Upper lobe of left lung (tissue), 6 donors: ENCODE results near the gene GABRD. TPM values are rescaled to one million over a fixed set of nuclear protein-coding genes. Genes with fewer than 3 reads are reported as not detected.
"Not testable (repeated sequence)": the region's sequence is repeated elsewhere in the genome, so short reads cannot be mapped to it uniquely, and the experiment has no call there.

Experiments
- ATAC-seq, 2 donors: fragments of 200-7000 bp; cut with Tn5 transposase; one replicate each; pipeline ENCODE4 v1.9.1; 2022; ENCODE audit warnings: mild to moderate bottlenecking in 2 of 2, moderate library complexity in 2 of 2; ENCODE audit not compliant: low FRiP score in 2 of 2
- DNase-seq, 2 donors: peaks; one replicate each; pipeline ENCODE4 v3.0.0-alpha.2; 2019 to 2020
- H3K27ac ChIP-seq, 4 donors: fragments of 200-600 bp; sonication (generic); one replicate each; pipeline ENCODE4 v1.5.1; 2016 to 2019
- H3K27me3 ChIP-seq, 4 donors: fragments of 200-600 bp; sonication (generic); one replicate each; pipeline ENCODE4 v1.5.1; 2017 to 2019
- H3K36me3 ChIP-seq, 4 donors: fragments of 200-600 bp; sonication (generic); one replicate each; pipeline ENCODE4 v1.5.1; 2016 to 2019
- H3K4me1 ChIP-seq, 4 donors: fragments of 200-600 bp; sonication (generic); one replicate each; pipeline ENCODE4 v1.5.1; 2018 to 2019
- H3K4me3 ChIP-seq, 4 donors: fragments of 200-600 bp; sonication (generic); one replicate each; pipeline ENCODE4 v1.5.1; 2017 to 2019; ENCODE audit warnings: mild to moderate bottlenecking in 2 of 4, moderate library complexity in 1 of 4
- H3K9me3 ChIP-seq, 4 donors: fragments of 200-600 bp; sonication (generic); one replicate each; pipeline ENCODE4 v1.5.1; 2018 to 2019
- EP300 ChIP-seq, 4 donors: sonication (generic); formaldehyde crosslinking; IDR thresholded peaks; one replicate each; pipeline ENCODE4 v1.5.1; 2017; ENCODE audit warnings: antibody characterized with exemption in 4 of 4, control low read depth in 2 of 4
- POLR2A ChIP-seq, 4 donors: fragments of 450-650 bp; IDR thresholded peaks; one replicate each; pipeline ENCODE4 v1.5.1; 2016 to 2017; ENCODE audit warnings: antibody characterized with exemption in 4 of 4, mild to moderate bottlenecking in 2 of 4
- POLR2AphosphoS5 ChIP-seq, 2 donors: sonication (generic); formaldehyde crosslinking; IDR thresholded peaks; one replicate each; pipeline ENCODE4 v1.5.1; 2017; ENCODE audit warnings: antibody characterized with exemption in 2 of 2
- WGBS, 2 donors: methylation state at CpG; one replicate each; pipeline ENCODE4 v1.1.5; 2017 to 2018; 5-methylcytosine and 5-hydroxymethylcytosine counted together
- total RNA-seq, 6 donors: library from RNA; depleted of rRNA in 4 of 6; stranded (reverse); fragments of >200 nt in 4 of 6; gene quantifications; one replicate each; pipeline versions ENCODE4 v1.1.0 to v1.2.1, GENCODE V29; 2016 to 2021
- TF ChIP-seq, protein P1 (sequence below), 6 experiments: fragments of 450-650 bp in 4 of 6; fragments of 200-600 bp in 2 of 6; sonication (generic) in 2 of 6; IDR thresholded peaks; one replicate each; pipeline ENCODE4 v1.5.1; 2016 to 2019; ENCODE audit warnings: antibody characterized with exemption in 6 of 6
- donor health status: DM: no; HTN: no; CAD: no; lungs with moderate emphysema.
- donor health status: DM: no; HTN: yes; CAD: no; lungs with severe emphysema.

GABRD gene
- total RNA-seq, 6 donors from 2014 or later, result 0.26 to 8.2 (median 1.2) TPM; not detected in 3

DNA sequence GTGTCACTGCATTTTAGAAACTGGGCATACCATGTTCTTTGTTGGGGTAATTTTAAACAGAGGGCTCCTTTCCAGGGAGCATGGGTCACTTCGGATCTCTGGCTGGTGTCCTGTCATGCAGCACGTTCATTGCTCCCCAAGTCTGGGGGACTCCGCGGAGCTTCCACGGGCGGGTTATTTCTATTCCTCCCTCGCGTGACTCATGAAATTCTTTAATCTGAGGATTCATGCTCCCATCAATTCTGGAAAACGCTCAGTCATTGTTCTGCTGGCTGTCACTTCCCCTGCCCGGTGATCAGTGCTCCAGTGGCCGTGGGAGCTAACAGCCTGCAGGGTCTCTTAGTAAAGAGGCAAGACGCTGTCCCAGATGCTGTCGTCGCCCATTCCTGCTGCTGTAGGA, 43.6 kb upstream of the GABRD start:
- Histone ChIP-seq H3K27me3 (no peaks in the 10 kb centered on the region), H3K27ac (no peak overlapping the region)
- WGBS, 2 donors, result 66 to 80% methylated on average over 14 of the region's 14 CpGs

DNA sequence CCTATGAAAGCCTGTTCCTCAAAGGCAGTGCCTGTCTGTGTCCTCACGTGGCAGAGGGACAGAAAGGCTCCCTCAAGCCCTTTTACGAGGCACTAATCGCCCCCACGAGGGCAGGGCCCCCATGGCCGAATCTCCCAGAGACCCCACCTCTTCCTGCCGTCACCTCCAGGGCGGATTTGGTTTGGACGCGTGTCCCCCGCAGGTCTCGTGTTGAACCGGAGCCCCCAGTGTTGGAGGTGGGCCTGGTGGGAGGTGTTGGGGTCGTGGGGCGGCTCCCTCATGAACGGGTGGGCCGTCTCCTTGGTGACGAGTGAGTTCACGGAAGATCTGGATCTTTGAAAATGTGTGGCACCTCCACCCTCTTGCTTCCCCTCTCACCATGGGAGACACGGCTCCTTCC, 43.1 kb upstream of the GABRD start:
- DNase-seq (peak in 1 of 2 donors; percentile 51), ATAC-seq (no peak)
- TF ChIP-seq POLR2AphosphoS5 (IDR thresholded peaks at IDR 0.05), result no peak
- TF ChIP-seq POLR2A (IDR thresholded peaks at IDR 0.05), result no peak
- TF ChIP-seq, protein P1, sequence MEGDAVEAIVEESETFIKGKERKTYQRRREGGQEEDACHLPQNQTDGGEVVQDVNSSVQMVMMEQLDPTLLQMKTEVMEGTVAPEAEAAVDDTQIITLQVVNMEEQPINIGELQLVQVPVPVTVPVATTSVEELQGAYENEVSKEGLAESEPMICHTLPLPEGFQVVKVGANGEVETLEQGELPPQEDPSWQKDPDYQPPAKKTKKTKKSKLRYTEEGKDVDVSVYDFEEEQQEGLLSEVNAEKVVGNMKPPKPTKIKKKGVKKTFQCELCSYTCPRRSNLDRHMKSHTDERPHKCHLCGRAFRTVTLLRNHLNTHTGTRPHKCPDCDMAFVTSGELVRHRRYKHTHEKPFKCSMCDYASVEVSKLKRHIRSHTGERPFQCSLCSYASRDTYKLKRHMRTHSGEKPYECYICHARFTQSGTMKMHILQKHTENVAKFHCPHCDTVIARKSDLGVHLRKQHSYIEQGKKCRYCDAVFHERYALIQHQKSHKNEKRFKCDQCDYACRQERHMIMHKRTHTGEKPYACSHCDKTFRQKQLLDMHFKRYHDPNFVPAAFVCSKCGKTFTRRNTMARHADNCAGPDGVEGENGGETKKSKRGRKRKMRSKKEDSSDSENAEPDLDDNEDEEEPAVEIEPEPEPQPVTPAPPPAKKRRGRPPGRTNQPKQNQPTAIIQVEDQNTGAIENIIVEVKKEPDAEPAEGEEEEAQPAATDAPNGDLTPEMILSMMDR (IDR thresholded peaks at IDR 0.05), result no peak
- TF ChIP-seq EP300 (IDR thresholded peaks at IDR 0.05), result no peak
- Histone ChIP-seq H3K4me3 (no peak overlapping the region), H3K4me1 (no peaks in the 10 kb centered on the region), H3K36me3 (no peaks in the 10 kb centered on the region), H3K27ac (no peak overlapping the region), H3K27me3 (no peaks in the 10 kb centered on the region), H3K9me3 (no peaks in the 10 kb centered on the region)
- WGBS, 2 donors, result 83 to 85% methylated on average over 9 to 19 of the region's 19 CpGs

More for the DNA sequence above, 43.6 kb upstream of the GABRD start:
- no peaks in the 10 kb centered on the region for H3K4me1 ChIP-seq
- ATAC-seq, result no peak
- no peaks in the 10 kb centered on the region for H3K36me3 ChIP-seq
- TF ChIP-seq, protein P1 (IDR thresholded peaks at IDR 0.05), result no peak
- TF ChIP-seq EP300 (IDR thresholded peaks at IDR 0.05), result no peak
- TF ChIP-seq POLR2AphosphoS5 (IDR thresholded peaks at IDR 0.05), result no peak
- no peak for TF ChIP-seq POLR2A (IDR thresholded peaks at IDR 0.05)
- DNase-seq, result no peak
- no peaks in the 10 kb centered on the region for H3K9me3 ChIP-seq
- H3K4me3 ChIP-seq, result no peak overlapping the region

DNA sequence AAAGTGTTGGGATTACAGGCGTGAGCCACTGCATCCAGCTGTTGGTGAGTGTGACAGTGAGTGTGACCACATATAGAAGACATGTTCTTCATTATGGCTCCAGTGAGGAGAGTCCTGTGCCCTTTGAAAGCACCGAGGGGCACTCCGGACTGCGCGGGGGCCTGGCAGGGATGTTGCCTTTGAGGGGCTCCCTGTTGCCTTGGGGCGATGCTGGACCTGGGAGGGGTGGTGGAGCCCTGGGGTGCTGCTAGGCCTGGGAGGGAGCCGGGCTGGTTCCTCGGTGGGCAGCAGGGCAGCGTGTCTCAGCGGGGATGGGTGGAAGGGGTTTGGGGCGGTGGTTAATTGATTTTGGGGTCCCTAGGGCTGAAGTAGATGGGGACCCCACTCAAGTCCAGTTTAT, 41.0 kb upstream of the GABRD start:
- no peak for TF ChIP-seq EP300 (IDR thresholded peaks at IDR 0.05)
- TF ChIP-seq POLR2AphosphoS5 (IDR thresholded peaks at IDR 0.05), result no peak
- TF ChIP-seq, protein P1 (IDR thresholded peaks at IDR 0.05), result no peak
- TF ChIP-seq POLR2A (IDR thresholded peaks at IDR 0.05), result no peak
- Histone ChIP-seq H3K4me3 (no peak overlapping the region), H3K36me3 (no peaks in the 10 kb centered on the region), H3K27ac (no peak overlapping the region), H3K4me1 (no peaks in the 10 kb centered on the region), H3K27me3 (no peaks in the 10 kb centered on the region), H3K9me3 (no peaks in the 10 kb centered on the region)
- 62 to 89% methylated on average over 11 of the region's 11 CpGs for WGBS, 2 donors
- no peak for ATAC-seq
- DNase-seq, result peak in 1 of 2 donors; percentile 56

DNA sequence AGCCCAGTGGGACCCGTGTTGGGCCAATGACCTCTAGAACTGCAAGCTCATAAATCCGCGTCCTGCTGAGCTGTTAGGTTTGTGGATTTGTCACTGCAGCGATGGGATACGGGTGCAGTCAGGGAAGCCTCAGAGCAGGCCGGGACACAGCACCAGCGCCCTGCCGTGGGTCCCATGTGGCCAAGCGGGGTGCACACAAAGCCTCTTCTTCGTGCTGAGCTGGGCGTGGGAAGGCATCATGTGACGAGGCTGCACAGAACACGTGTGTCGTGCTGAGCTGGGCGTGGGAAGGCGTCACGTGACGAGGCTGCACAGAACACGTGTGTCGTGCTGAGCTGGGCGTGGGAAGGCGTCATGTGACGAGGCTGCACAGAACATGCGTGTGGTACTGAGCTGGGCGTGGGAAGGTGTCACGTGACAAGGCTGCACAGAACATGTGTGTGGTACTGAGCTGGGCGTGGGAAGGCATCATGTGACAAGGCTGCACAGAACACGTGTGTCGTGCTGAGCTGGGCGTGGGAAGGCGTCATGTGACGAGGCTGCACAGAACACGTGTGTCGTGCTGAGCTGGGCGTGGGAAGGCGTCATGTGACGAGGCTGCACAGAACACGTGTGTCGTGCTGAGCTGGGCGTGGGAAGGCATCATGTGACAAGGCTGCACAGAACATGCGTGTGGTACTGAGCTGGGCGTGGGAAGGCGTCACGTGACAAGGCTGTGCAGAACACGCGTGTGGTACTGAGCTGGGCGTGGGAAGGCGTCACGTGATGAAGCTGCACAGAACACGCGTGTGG, 40.3 kb upstream of the GABRD start:
- ATAC-seq, H3K4me1 ChIP-seq, H3K9me3 ChIP-seq, H3K27me3 ChIP-seq, H3K27ac ChIP-seq, H3K36me3 ChIP-seq, H3K4me3 ChIP-seq: not testable (repeated sequence)
- 90 to 94% methylated on average over 38 to 51 of the region's 51 CpGs for WGBS, 2 donors
- peak in 1 of 2 donors; percentile 50 for DNase-seq

DNA sequence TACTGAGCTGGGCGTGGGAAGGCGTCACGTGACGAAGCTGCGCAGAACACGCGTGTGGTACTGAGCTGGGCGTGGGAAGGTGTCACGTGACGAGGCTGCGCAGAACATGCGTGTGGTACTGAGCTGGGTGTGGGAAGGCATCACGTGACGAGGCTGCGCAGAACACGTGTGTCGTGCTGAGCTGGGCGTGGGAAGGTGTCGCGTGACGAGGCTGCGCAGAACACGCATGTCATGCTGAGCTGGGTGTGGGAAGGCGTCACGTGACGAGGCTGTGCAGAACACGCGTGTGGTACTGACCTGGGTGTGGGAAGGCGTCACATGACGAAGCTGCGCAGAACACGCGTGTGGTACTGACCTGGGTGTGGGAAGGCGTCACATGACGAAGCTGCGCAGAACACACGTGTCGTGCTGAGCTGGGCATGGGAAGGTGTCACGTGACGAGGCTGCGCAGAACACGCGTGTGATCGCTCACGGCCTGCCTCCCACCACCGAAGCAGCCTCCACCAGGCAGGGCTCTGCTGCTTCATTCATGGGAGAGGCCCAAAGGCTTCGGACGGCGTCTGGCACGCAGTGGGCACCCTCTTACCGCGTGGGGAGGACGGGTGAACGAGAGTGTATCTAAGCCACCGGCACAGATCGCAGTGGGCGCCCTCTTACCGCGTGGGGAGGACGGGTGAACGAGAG, 39.5 kb upstream of the GABRD start:
- DNase-seq (peak in 1 of 2 donors; percentile 62), ATAC-seq (no peak)
- Histone ChIP-seq H3K9me3 (no peaks in the 10 kb centered on the region), H3K27ac (no peak overlapping the region), H3K4me3 (no peak overlapping the region), H3K36me3 (no peaks in the 10 kb centered on the region), H3K4me1 (no peaks in the 10 kb centered on the region), H3K27me3 (no peaks in the 10 kb centered on the region)
- WGBS, 2 donors, result 89 to 94% methylated on average over 22 to 49 of the region's 61 CpGs
- TF ChIP-seq EP300 (IDR thresholded peaks at IDR 0.05) (no peak), POLR2A (IDR thresholded peaks at IDR 0.05) (no peak), POLR2AphosphoS5 (IDR thresholded peaks at IDR 0.05) (no peak)
- TF ChIP-seq, protein P1 (IDR thresholded peaks at IDR 0.05), result no peak
